Upper lobe of right lung (tissue), 1 donor: ENCODE measurements around the gene ARFGEF3. TPM values are rescaled to one million over a fixed set of nuclear protein-coding genes. Genes with fewer than 3 reads are reported as not detected.

Source experiments
- ATAC-seq: fragments of 200-7000 bp; cut with Tn5 transposase; one replicate; pipeline ENCODE4 v1.9.1; 2020; ENCODE audit warnings: mild to moderate bottlenecking, moderate library complexity
- DNase-seq: peaks from one replicate; pipeline ENCODE4 v3.0.0-alpha.2; 2020
- H3K27ac ChIP-seq: fragments of 200-600 bp; one replicate; pipeline ENCODE4 v1.8.0; 2022
- H3K27me3 ChIP-seq: fragments of 200-600 bp; one replicate; pipeline ENCODE4 v1.8.0; 2022; ENCODE audit warnings: mild to moderate bottlenecking
- H3K36me3 ChIP-seq: fragments of 200-600 bp; one replicate; pipeline ENCODE4 v1.8.0; 2022
- H3K4me1 ChIP-seq: fragments of 200-600 bp; one replicate; pipeline ENCODE4 v1.8.0; 2022
- H3K4me3 ChIP-seq: fragments of 200-600 bp; one replicate; pipeline ENCODE4 v1.8.0; 2022; ENCODE audit warnings: mild to moderate bottlenecking
- H3K9me3 ChIP-seq: fragments of 200-600 bp; one replicate; pipeline ENCODE4 v1.8.0; 2022
- CTCF ChIP-seq: fragments of 200-600 bp; IDR thresholded peaks from one replicate; pipeline ENCODE4 v1.8.0; 2022; ENCODE audit warnings: antibody characterized with exemption
- intact Hi-C: fragments of 100-400 bp; cut with DNase I; formaldehyde crosslinking; loops from one replicate; pipeline ENCODE4 v1.11.0; 2022
- total RNA-seq: library from RNA; stranded (reverse); fragmentation: NEBNext Ultra II Directional; extraction: Animal tissue kit (Norgen Biotek cat#: 25700); gene quantifications from one replicate; pipeline ENCODE4 v1.2.1, GENCODE V29; 2021
- donor health status: DM: no; HTN: yes; CAD: no; lungs with severe emphysema.

Gene ARFGEF3
- total RNA-seq, 1 donor from 2014 or later = 27.2 TPM

GRCh38 chr6:138238368-138238767, 76.6 kb downstream of the ARFGEF3 start:
- no peak for DNase-seq

GRCh38 chr6:138239774-138240173, 78.0 kb downstream of the ARFGEF3 start:
- H3K4me3 ChIP-seq = no peak overlapping the region
- ATAC-seq = no peak

More at GRCh38 chr6:138238368-138238767, 76.6 kb downstream of the ARFGEF3 start:
- no peak for TF ChIP-seq CTCF
- intact Hi-C loops = no loop called here
- Histone ChIP-seq H3K27ac (no peak overlapping the region), H3K9me3 (no peaks in the 10 kb centered on the region), H3K4me3 (no peak overlapping the region), H3K4me1 (no peaks in the 10 kb centered on the region), H3K27me3 (no peaks in the 10 kb centered on the region), H3K36me3 (no peaks in the 10 kb centered on the region)
- no peak for ATAC-seq

GRCh38 chr6:138240476-138241245, 78.9 kb downstream of the ARFGEF3 start:
- H3K27ac ChIP-seq = no peak overlapping the region
- intact Hi-C loops = no loop called here
- no peaks in the 10 kb centered on the region for H3K9me3 ChIP-seq
- no peaks in the 10 kb centered on the region for H3K4me1 ChIP-seq
- H3K36me3 ChIP-seq = no peaks in the 10 kb centered on the region
- no peaks in the 10 kb centered on the region for H3K27me3 ChIP-seq
- ATAC-seq (no peak), DNase-seq (no peak)
- no peak for TF ChIP-seq CTCF
- H3K4me3 ChIP-seq = no peak overlapping the region

More at GRCh38 chr6:138239774-138240173, 78.0 kb downstream of the ARFGEF3 start:
- H3K9me3 ChIP-seq = no peaks in the 10 kb centered on the region
- H3K4me1 ChIP-seq = no peaks in the 10 kb centered on the region
- intact Hi-C loops = no loop called here
- H3K27ac ChIP-seq = no peak overlapping the region
- H3K27me3 ChIP-seq = no peaks in the 10 kb centered on the region
- no peaks in the 10 kb centered on the region for H3K36me3 ChIP-seq
- no peak for DNase-seq
- no peak for TF ChIP-seq CTCF

GRCh38 chr6:138241381-138241780, 79.6 kb downstream of the ARFGEF3 start:
- Histone ChIP-seq H3K4me3 (no peak overlapping the region), H3K27me3 (no peaks in the 10 kb centered on the region), H3K36me3 (no peaks in the 10 kb centered on the region), H3K27ac (no peak overlapping the region), H3K4me1 (no peaks in the 10 kb centered on the region), H3K9me3 (no peaks in the 10 kb centered on the region)
- TF ChIP-seq CTCF = no peak
- no peak for DNase-seq
- intact Hi-C loops = no loop called here
- no peak for ATAC-seq

- H3K27ac ChIP-seq = no peak overlapping the region
- H3K9me3 ChIP-seq = no peaks in the 10 kb centered on the region
- H3K4me3 ChIP-seq = no peak overlapping the region
- no peaks in the 10 kb centered on the region for H3K27me3 ChIP-seq
- intact Hi-C loops = no loop called here
- DNase-seq (no peak), ATAC-seq (no peak)
- H3K36me3 ChIP-seq = no peaks in the 10 kb centered on the region
- TF ChIP-seq CTCF = no peak
- H3K4me1 ChIP-seq = no peaks in the 10 kb centered on the region
Measured at GRCh38 chr6:138241934-138242333, 80.2 kb downstream of the ARFGEF3 start.
